Uterus (tissue), 4 donors: ENCODE data around the gene FBLN1. TPM values are rescaled to one million over a fixed set of nuclear protein-coding genes. Genes with fewer than 3 reads are reported as not detected.
"Not testable (repeated sequence)": the region's sequence is repeated elsewhere in the genome, so short reads cannot be mapped to it uniquely, and the experiment has no call there.

ENCODE experiments used
- DNase-seq, 2 donors: peaks; one replicate each; pipeline ENCODE4 v3.0.0-alpha.2; 2019 to 2020
- H3K27ac ChIP-seq, 2 donors: fragments of 200-600 bp; sonication (generic); 1 replicate in 1 of 2; 2 replicates in 1 of 2; pipeline ENCODE4 v1.5.1; 2016 to 2018
- H3K27me3 ChIP-seq, 2 donors: fragments of 200-600 bp; sonication (generic); one replicate each; pipeline ENCODE4 v1.5.1; 2018 to 2019; ENCODE audit warnings: control low read depth in 1 of 2
- H3K36me3 ChIP-seq, 2 donors: fragments of 200-600 bp; sonication (generic); one replicate each; pipeline ENCODE4 v1.5.1; 2019; ENCODE audit warnings: control low read depth in 1 of 2
- H3K4me1 ChIP-seq, 2 donors: fragments of 200-600 bp; sonication (generic); one replicate each; pipeline ENCODE4 v1.5.1; 2018 to 2019; ENCODE audit warnings: control low read depth in 1 of 2
- H3K4me3 ChIP-seq, 2 donors: fragments of 200-600 bp; sonication (generic); 1 replicate in 1 of 2; 2 replicates in 1 of 2; pipeline ENCODE4 v1.5.1; 2018 to 2019; ENCODE audit warnings: mild to moderate bottlenecking in 1 of 2
- H3K9me3 ChIP-seq, 2 donors: fragments of 200-600 bp; sonication (generic); one replicate each; pipeline ENCODE4 v1.5.1; 2019; ENCODE audit warnings: control low read depth in 1 of 2
- CTCF ChIP-seq, 4 experiments: fragments of 200-600 bp in 2 of 4; fragments of 450-650 bp in 2 of 4; sonication (generic) in 2 of 4; IDR thresholded peaks; one replicate each; pipeline ENCODE4 v1.5.1; 2016 to 2019; ENCODE audit warnings: antibody characterized with exemption in 4 of 4, mild to moderate bottlenecking in 2 of 4, moderate library complexity in 1 of 4
- POLR2A ChIP-seq, 2 donors: fragments of 450-650 bp; IDR thresholded peaks; one replicate each; pipeline ENCODE4 v1.6.1; 2016; ENCODE audit warnings: antibody characterized with exemption in 2 of 2, mild to moderate bottlenecking in 1 of 2, moderate library complexity in 1 of 2
- intact Hi-C: fragments of 100-400 bp; cut with DNase I; formaldehyde crosslinking; loops from one replicate; pipeline ENCODE4 v1.15.1; 2023; ENCODE audit warnings: low total_unique reads
- total RNA-seq, 4 donors: library from RNA; depleted of rRNA in 3 of 4; stranded (reverse); fragments of >200 nt in 3 of 4; gene quantifications; one replicate each; pipeline versions ENCODE4 v1.1.0 to v1.2.4, GENCODE V29; 2014 to 2023
- donor health status: DM: yes; HTN: yes; CAD: no.

Gene FBLN1
- total RNA-seq, 4 donors from 2014 or later = 388 to 644 (median 479) TPM

- no peaks in the 10 kb centered on the region for H3K4me1 ChIP-seq
- intact Hi-C loops = no loop called here
- TF ChIP-seq CTCF (IDR thresholded peaks at IDR 0.05) (no peak), POLR2A (IDR thresholded peaks at IDR 0.05) (no peak)
- no peak overlapping the region for H3K27ac ChIP-seq
- H3K27me3 ChIP-seq = no peaks in the 10 kb centered on the region
- H3K36me3 ChIP-seq = no peaks in the 10 kb centered on the region
- H3K4me3 ChIP-seq = no peak overlapping the region
- no peak for DNase-seq
- H3K9me3 ChIP-seq = no peaks in the 10 kb centered on the region
Observed at GRCh38 chr22:45621836-45622600, 119.3 kb downstream of the FBLN1 start.

- H3K36me3 ChIP-seq, H3K9me3 ChIP-seq, H3K4me3 ChIP-seq, H3K27ac ChIP-seq, DNase-seq, intact Hi-C loops, H3K4me1 ChIP-seq, H3K27me3 ChIP-seq: not testable (repeated sequence)
Observed at GRCh38 chr22:45623464-45624145, 120.9 kb downstream of the FBLN1 start.

GRCh38 chr22:45626198-45626651 is 123.5 kb downstream of the FBLN1 start:
- no peak for DNase-seq
- intact Hi-C loops = no loop called here
- Histone ChIP-seq H3K36me3 (no peaks in the 10 kb centered on the region), H3K27me3 (no peaks in the 10 kb centered on the region), H3K4me1 (no peaks in the 10 kb centered on the region), H3K27ac (no peak overlapping the region), H3K4me3 (no peak overlapping the region), H3K9me3 (no peaks in the 10 kb centered on the region)
- TF ChIP-seq CTCF (IDR thresholded peaks at IDR 0.05) (no peak), POLR2A (IDR thresholded peaks at IDR 0.05) (no peak)

GRCh38 chr22:45627489-45628233 is 125.0 kb downstream of the FBLN1 start:
- Histone ChIP-seq H3K27me3 (no peaks in the 10 kb centered on the region), H3K36me3 (no peaks in the 10 kb centered on the region), H3K27ac (no peak overlapping the region), H3K4me3 (no peak overlapping the region), H3K9me3 (no peaks in the 10 kb centered on the region), H3K4me1 (no peaks in the 10 kb centered on the region)
- intact Hi-C loops = no loop called here
- no peak for DNase-seq
- TF ChIP-seq CTCF (IDR thresholded peaks at IDR 0.05) (no peak), POLR2A (IDR thresholded peaks at IDR 0.05) (no peak)

DNA sequence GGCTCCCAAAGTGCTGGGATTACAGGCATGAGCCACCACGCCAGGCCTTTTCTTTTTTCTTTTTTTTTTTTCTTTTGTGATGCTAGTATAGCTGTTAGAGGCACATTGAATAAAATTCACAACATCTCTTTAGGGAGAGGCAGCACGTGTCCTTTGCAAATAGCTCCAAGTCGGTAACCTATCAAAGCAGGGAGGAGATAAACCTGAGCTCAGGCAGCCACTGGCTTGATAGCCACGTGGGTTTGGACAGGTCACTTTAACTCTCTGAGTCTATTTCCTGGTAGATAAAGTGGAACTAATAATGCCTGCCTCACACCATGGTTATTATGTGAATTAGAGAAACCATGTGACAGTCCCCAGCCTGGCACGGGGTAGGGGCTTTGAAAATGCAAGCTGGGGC is 125.8 kb downstream of the FBLN1 start:
- TF ChIP-seq CTCF (IDR thresholded peaks at IDR 0.05) (no peak), POLR2A (IDR thresholded peaks at IDR 0.05) (no peak)
- Histone ChIP-seq H3K9me3 (no peaks in the 10 kb centered on the region), H3K4me1 (no peaks in the 10 kb centered on the region), H3K27ac (no peak overlapping the region), H3K27me3 (no peaks in the 10 kb centered on the region), H3K36me3 (no peaks in the 10 kb centered on the region), H3K4me3 (no peak overlapping the region)
- DNase-seq = no peak
- intact Hi-C loops = no loop called here
